ENCODE measurements around the gene TM4SF4. TPM values are rescaled to one million over a fixed set of nuclear protein-coding genes. Genes with fewer than 3 reads are reported as not detected.

TM4SF4 gene
- total RNA-seq, 1 experiment from 2014 or later, result not detected

GRCh38 chr3:149516920-149517319 is 42.4 kb downstream of the TM4SF4 start:
- Histone ChIP-seq H2BK20ac (ENCODE audit: low read depth, low read length, poor library complexity, severe bottlenecking) (no peak overlapping the region), H4K5ac (ENCODE audit: insufficient read length, low read depth, low read length) (no peak overlapping the region), H3K79me1 (ENCODE audit: insufficient read depth, low read depth, low read length, poor library complexity, severe bottlenecking) (no peaks in the 10 kb centered on the region), H3K4me2 (ENCODE audit: insufficient read depth, insufficient read length, low read length) (no peak overlapping the region), H3K9ac (ENCODE audit: extremely low read depth, insufficient read length, low read length) (no peak overlapping the region), H2BK12ac (ENCODE audit: insufficient read length, low read depth, low read length) (no peak overlapping the region), H3K27ac (ENCODE audit: insufficient read length, low read depth, low read length) (no peak overlapping the region), H4K20me1 (ENCODE audit: control insufficient read depth, insufficient read depth, insufficient read length) (no peaks in the 10 kb centered on the region), H3K23me2 (ENCODE audit: insufficient read length, low read depth, low read length, poor library complexity, severe bottlenecking) (no peaks in the 10 kb centered on the region), H3K18ac (ENCODE audit: insufficient read length, low read depth, low read length) (no peak overlapping the region), H2AFZ (ENCODE audit: low read length) (no peak overlapping the region), H3K4me1 (ENCODE audit: insufficient read depth, low read length) (no peaks in the 10 kb centered on the region), H3K56ac (ENCODE audit: insufficient read length, low read depth, low read length) (no peak overlapping the region), H2AK5ac (ENCODE audit: insufficient read length, low read length) (no peak overlapping the region), H2BK15ac (ENCODE audit: low read depth, low read length) (no peak overlapping the region), H4K8ac (replicated peaks; ENCODE audit: insufficient read length, low read depth, low read length) (no peak overlapping the region), H2BK120ac (ENCODE audit: low read depth, low read length, poor library complexity, severe bottlenecking) (no peak overlapping the region), H3T11ph (ENCODE audit: low read length) (no peak overlapping the region), H3K9me3 (ENCODE audit: control insufficient read depth, low read depth, low read length) (no peaks in the 10 kb centered on the region), H3K4ac (ENCODE audit: low read depth, low read length) (no peak overlapping the region), H3K23ac (ENCODE audit: insufficient read length, low read depth, low read length) (no peak overlapping the region), H3K79me2 (ENCODE audit: insufficient read depth, low read length) (no peaks in the 10 kb centered on the region), H3K27me3 (ENCODE audit: insufficient read depth, low read length) (no peaks in the 10 kb centered on the region), H3K14ac (ENCODE audit: insufficient read depth, low read length) (no peak overlapping the region), H4K91ac (ENCODE audit: insufficient read length, low read depth, low read length) (no peak overlapping the region), H2BK5ac (ENCODE audit: insufficient read length, low read length) (no peak overlapping the region)
- H3K4me3 Mint-ChIP-seq, result no peak overlapping the region
- H3K4me1 Mint-ChIP-seq, result peaks cover 6 to 8% of the 10 kb centered on the region in 2 experiments
- no CpG with 5 or more reads among the region's 1 CpG for WGBS (ENCODE audit: extremely low coverage, insufficient read length, low lambda C conversion rate)
- H3K27ac Mint-ChIP-seq, result peak overlapping the region in 1 of 3 experiments; percentile 26; a peak in 1 of 7 replicates
- no peak for TF ChIP-seq CTCF (conservative IDR thresholded peaks at IDR 0.05)
- peaks cover 1% of the 10 kb centered on the region; the same call in 1 of the 2 replicates for H3K27me3 Mint-ChIP-seq (ENCODE audit: low read depth)
- peaks cover 0 to 6% (median 0%) of the 10 kb centered on the region in 3 experiments; a peak in 3 of 7 replicates for H3K36me3 Mint-ChIP-seq (ENCODE audit: insufficient read depth in 1 of 3, low read depth in 3 of 3)
- no peaks in the 10 kb centered on the region for H3K9me3 Mint-ChIP-seq
- DNase-seq, result no peak
